Central memory CD4-positive, alpha-beta T cell (primary cell): ENCODE results near the gene OR1J2.

ENCODE experiments used
- DNase-seq: peaks from one replicate; pipeline ENCODE4 v3.0.0; 2022

The OR1J2 gene

DNA sequence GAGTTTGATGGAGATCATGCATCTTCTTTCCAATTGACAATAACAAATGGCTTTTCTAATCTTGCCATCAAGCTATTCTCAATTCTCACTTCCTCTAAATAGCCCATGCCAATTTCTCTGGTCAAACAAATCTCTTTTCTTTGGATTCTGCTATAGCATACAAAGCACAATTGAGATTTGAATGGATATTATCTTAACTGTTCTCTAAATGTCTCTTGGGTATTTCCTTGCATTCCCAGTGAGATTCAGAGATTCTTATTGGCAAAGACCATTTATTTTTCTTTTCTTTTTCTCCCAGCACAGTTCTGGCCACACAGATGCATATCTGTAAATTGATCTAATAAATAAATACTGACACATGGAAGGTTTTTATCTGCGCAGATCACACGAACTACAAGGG, 42.2 kb downstream of the OR1J2 start, which contains the start of gene OR1N2:
TSS of gene OR1N2 (plus strand) at position 301 of the 400 bp plus-strand sequence. CDS start 100 bp downstream, outside the sequence.
- no peak for DNase-seq
